ENCODE data around the gene TNFAIP8L1.

Gene TNFAIP8L1

DNA sequence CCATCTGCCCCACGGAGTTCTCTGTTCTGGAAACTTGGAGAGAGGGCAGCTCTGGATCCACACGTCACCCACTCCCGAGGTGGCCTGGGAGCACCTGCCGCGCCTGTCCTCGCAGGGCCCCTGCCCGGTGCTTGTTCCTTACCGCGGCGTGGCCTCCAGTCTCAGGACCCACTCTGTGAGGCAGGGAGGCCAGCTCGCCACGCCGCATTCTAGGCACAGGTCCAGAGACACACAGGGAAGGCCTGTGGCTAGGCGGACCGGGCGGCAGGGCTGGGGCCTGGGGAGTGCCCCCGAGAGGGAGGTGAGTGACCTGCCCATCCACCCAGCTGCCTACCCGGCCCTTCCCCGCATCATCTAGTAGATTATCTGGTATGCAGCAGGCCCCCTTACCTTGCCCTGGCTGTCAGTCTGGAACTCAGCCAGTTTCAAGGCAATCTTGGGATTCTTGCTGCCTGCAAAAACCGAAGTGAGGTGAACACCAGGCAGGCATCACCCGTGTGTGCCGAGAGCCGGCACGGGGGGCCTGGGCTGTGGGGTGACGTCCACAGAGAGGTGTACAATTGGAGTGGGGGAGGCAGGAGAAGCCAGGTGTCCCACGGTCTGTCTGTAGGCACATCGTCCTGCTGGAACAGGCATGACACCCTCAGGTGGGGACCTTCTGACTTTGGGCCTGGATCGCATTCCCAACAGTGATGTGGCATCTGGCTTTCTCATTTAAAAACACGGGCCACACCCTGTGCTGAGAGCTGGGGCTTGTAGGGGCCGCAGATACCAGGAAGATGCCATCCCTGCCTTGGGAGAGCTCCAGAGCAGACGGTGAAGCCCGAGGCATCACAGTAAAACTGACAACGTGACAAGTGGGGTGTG is 60.7 kb downstream of the TNFAIP8L1 start:
- in situ Hi-C loops (cut with MboI; ENCODE audit: low sequenced_read_pairs), result no loop called here

DNA sequence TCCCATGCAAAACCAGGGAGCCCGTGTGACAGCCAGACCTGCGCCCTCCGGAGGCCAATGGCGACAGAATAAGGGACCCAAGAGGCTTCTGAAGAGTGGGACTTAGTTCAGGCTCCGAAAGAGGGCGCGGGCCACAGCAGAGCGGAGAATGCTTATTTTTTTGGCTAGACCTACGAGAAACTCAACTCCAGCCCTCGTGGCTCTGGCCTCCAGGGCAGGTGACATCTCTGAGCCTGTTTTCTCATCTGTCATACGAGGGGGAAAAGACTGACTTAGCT is 61.3 kb downstream of the TNFAIP8L1 start:
- in situ Hi-C loops (cut with MboI; ENCODE audit: low sequenced_read_pairs), result no loop called here

DNA sequence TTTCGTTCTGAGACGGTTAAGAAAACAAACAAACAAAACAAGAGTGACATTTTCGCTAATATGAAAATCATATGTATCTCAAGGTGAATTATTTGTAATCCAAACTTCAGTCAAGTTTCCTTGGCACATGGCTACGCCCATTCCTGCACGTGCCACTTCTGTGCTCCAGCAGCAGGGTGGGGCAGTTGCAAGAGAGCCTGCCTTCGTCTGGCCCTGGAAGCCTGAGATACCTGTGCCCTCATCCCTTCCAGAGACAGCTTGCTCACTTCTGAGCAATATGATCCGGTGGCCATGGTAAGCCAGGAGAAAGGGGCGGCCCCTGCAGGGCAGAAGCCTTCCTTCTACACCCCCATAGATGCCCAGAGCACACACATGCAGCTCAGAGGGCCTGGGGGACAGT is 62.2 kb downstream of the TNFAIP8L1 start:
- in situ Hi-C loops (cut with MboI; ENCODE audit: low sequenced_read_pairs), result no loop called here

DNA sequence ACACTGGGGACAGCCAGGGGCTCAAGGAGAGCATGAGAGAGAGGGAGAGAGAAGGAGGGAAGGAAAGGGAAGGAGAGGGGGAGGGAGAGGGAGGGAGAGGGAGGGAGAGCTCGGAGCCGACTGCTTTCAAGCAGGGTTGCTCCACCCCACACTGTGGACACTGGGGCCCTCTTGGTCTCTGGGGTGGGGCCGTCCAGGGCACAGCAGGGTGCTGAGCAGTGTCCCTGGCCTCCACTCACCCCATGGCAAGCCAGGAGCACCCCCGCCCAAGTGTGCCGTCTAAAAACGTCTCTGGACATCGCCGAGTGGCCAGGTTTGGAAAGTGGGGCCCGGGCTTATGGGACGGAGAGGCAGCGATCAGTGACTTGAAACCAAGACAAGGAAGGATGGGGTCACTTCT is 63.4 kb downstream of the TNFAIP8L1 start:
- in situ Hi-C loops (cut with MboI; ENCODE audit: low sequenced_read_pairs), result no loop called here

DNA sequence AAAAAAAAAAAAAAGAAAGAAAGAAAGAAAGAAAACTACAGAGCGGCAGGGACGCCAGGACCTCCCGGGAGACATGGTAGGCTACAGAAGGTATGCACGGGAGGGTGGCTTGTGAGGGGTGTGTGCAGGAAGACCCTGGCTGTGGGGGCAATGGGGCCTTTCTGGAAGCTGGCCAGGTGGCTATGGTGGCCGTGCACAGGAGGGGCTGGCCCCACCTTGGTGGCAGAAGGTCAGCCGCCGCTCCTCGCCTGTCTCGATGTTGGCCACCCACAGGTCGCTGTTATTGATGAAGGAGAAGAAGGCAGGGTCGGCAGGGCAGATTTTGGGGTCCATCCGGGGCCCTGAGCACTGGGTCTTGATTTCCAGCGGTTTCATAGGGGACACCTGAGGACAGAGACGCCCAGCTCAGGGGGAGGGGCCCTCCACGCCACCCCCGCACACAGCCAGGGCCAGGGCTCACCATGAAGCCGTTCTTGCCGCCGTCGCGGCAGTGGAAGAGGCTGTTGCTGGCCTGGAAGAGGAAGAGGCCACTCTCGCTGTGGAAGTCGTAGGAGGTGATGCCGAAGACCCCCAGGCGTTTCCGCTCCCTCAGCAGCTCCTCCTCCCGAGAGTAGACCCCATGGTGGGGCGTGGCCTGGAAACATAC is 64.5 kb downstream of the TNFAIP8L1 start:
- in situ Hi-C loops (cut with MboI; ENCODE audit: low sequenced_read_pairs), result no loop called here

DNA sequence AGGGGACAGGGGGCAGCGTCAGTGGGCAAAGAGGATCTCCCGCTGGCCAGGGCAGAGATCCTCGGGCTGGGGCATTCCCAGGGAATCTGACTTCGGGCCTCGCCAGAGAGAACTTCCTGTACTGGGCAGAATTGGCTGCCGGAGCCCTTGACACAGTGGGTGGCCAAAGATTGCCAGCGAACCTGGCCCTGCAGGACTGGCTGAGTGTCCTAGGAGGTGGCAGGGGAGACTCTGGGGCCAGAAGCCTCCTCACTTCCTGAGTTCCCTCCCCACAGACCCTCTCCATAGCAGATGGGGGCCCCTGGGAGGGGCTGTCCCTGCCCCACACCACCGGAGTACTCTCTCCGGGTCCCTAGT is 65.0 kb downstream of the TNFAIP8L1 start:
- in situ Hi-C loops (cut with MboI; ENCODE audit: low sequenced_read_pairs), result no loop called here
